ENCODE measurements around the gene DEPDC7. TPM values are rescaled to one million over a fixed set of nuclear protein-coding genes. Genes with fewer than 3 reads are reported as not detected.

Gene DEPDC7
- total and polyA plus RNA-seq, 9 donors: 0.69 to 3.2 (median 1.9) TPM

DNA sequence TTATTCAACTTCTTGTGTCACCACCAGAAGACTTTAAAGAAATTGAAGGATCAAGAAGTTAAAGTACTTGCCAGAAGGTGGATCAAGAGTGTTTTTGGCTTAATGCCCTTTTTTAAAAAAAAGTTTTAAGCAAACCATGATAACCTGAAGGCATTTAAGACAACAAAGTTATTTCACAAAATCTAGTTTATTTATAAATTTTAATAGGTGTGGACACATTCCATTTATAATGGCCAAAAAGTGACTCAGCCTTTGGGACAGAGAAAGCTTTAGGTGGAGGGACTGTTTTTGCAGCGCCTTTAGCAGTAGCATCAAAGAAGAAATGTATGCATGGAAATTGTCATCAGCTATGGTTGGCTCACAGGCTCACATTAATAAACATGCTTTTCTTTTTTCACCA, 41.6 kb downstream of the DEPDC7 start:
- 98 to 100% (median 100%) methylated on average over 1 of the region's 1 CpG for WGBS, 3 donors
- no peak for DNase-seq
- TF ChIP-seq, protein P1, sequence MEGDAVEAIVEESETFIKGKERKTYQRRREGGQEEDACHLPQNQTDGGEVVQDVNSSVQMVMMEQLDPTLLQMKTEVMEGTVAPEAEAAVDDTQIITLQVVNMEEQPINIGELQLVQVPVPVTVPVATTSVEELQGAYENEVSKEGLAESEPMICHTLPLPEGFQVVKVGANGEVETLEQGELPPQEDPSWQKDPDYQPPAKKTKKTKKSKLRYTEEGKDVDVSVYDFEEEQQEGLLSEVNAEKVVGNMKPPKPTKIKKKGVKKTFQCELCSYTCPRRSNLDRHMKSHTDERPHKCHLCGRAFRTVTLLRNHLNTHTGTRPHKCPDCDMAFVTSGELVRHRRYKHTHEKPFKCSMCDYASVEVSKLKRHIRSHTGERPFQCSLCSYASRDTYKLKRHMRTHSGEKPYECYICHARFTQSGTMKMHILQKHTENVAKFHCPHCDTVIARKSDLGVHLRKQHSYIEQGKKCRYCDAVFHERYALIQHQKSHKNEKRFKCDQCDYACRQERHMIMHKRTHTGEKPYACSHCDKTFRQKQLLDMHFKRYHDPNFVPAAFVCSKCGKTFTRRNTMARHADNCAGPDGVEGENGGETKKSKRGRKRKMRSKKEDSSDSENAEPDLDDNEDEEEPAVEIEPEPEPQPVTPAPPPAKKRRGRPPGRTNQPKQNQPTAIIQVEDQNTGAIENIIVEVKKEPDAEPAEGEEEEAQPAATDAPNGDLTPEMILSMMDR (IDR thresholded peaks at IDR 0.05): no peak
- TF ChIP-seq POLR2A (IDR thresholded peaks at IDR 0.05): no peak
- Histone ChIP-seq H3K4me3 (no peak overlapping the region), H3K4me1 (ENCODE audit: insufficient read depth) (no peaks in the 10 kb centered on the region), H3K9me3 (no peaks in the 10 kb centered on the region), H3K36me3 (no peaks in the 10 kb centered on the region), H3K27ac (no peak overlapping the region), H3K27me3 (no peaks in the 10 kb centered on the region)
- intact Hi-C loops (cut with DNase I): no loop called here

DNA sequence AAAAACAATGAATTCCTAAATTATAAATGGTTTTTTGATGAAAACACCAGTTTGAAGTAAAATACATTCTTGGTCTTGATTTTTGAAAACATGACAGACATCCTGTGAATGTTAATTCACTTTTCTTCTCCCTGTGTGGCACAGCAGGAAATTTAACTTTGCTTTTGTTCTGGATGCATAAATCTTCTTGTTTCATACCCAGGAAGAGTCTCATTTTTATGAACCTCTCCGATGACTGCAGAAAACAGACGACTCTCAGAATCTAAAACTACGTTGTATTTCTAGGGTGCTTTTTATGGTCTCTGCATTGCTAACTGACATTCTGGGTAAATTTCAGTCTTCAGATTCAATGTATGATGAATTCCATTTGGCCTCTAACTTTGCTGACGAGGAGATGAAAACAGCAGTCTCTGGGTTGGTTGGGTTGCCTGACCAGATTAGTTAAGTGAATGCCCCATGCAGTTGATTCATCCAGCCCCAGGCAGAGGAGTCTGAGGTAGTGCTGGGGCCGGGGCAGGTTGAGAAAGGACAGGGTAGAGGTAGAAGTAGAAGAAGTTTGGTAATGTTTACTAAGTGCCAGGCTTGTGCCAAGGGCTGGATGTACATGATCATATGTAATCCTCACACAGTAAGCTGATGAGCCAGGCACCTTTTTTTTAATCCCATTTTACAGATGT, 43.8 kb downstream of the DEPDC7 start:
- 85 to 91% (median 87%) methylated on average over 5 of the region's 5 CpGs for WGBS, 3 donors
- Histone ChIP-seq H3K36me3 (no peaks in the 10 kb centered on the region), H3K27ac (no peak overlapping the region), H3K4me3 (no peak overlapping the region), H3K4me1 (ENCODE audit: insufficient read depth) (no peaks in the 10 kb centered on the region), H3K27me3 (no peaks in the 10 kb centered on the region), H3K9me3 (no peaks in the 10 kb centered on the region)
- DNase-seq: no peak
- TF ChIP-seq EP300 (IDR thresholded peaks at IDR 0.05) (no peak), POLR2A (IDR thresholded peaks at IDR 0.05) (no peak)
- TF ChIP-seq, protein P1 (IDR thresholded peaks at IDR 0.05): no peak
- intact Hi-C loops (cut with DNase I): loop anchor here in 2 of 4 donors (10.0 kb wide), 1 partner anchor 95 kb away; no protein-coding TSS in a partner anchor

DNA sequence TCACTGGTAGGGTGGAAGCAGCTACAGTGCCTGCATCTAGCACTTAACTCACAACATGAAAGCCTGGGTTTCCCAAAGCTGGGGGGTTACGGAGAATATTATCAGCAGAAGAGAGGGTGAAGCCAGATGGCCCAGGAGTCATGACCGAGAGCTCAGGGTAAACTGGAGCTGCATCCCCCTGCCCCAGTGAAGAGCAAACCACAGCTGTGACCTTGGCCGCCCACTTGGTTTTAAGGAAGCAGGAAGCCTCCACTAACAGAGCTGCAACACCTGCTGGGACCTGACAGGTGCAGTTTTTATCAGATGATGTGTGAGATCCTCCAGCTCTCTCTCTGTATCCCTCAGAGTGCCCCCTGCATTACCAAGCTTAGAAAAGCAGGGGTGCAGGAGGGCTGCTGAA, 44.6 kb downstream of the DEPDC7 start:
- H3K9me3 ChIP-seq: no peaks in the 10 kb centered on the region
- intact Hi-C loops (cut with DNase I): loop anchor here in 2 of 4 donors (10.0 kb wide), 1 partner anchor 95 kb away; no protein-coding TSS in a partner anchor
- DNase-seq: no peak
- no peak overlapping the region for H3K27ac ChIP-seq
- 85 to 88% (median 86%) methylated on average over 3 of the region's 3 CpGs for WGBS, 3 donors
- H3K36me3 ChIP-seq: no peaks in the 10 kb centered on the region
- H3K4me1 ChIP-seq (ENCODE audit: insufficient read depth): no peaks in the 10 kb centered on the region
- H3K27me3 ChIP-seq: no peaks in the 10 kb centered on the region
- H3K4me3 ChIP-seq: no peak overlapping the region
- TF ChIP-seq, protein P1 (IDR thresholded peaks at IDR 0.05): no peak
- TF ChIP-seq POLR2A (IDR thresholded peaks at IDR 0.05) (no peak), EP300 (IDR thresholded peaks at IDR 0.05) (no peak)

DNA sequence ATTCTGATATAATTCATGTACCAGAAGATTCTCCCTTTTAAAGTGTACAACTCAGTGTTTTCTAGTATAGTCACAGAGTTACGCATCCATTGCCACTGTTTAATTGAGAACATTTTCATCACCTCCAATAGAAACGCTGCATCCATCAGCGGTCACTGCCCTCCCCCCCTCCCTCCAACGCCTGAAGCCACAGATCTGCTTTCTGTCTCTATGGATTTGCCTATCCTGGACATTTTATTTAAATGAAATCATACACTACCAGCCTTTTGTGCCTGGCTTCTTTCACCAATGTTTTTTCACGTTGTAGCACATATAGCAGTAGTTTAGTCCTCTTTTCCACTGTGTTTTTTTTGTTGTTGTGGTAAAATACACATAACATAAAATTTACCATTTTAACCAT, 46.5 kb downstream of the DEPDC7 start:
- intact Hi-C loops (cut with DNase I): loop anchor here in 2 of 4 donors (10.0 kb wide), 1 partner anchor 97 kb away; no protein-coding TSS in a partner anchor
- TF ChIP-seq POLR2A (IDR thresholded peaks at IDR 0.05): no peak
- TF ChIP-seq, protein P1 (IDR thresholded peaks at IDR 0.05): no peak
- no peak for TF ChIP-seq EP300 (IDR thresholded peaks at IDR 0.05)
- WGBS, 3 donors: 64 to 77% (median 71%) methylated on average over 5 of the region's 5 CpGs
- H3K36me3 ChIP-seq: no peaks in the 10 kb centered on the region
- no peaks in the 10 kb centered on the region for H3K27me3 ChIP-seq
- H3K27ac ChIP-seq: no peak overlapping the region
- no peaks in the 10 kb centered on the region for H3K4me1 ChIP-seq (ENCODE audit: insufficient read depth)
- H3K9me3 ChIP-seq: no peaks in the 10 kb centered on the region
- no peak for DNase-seq
- H3K4me3 ChIP-seq: no peak overlapping the region
